OCI-LY3 (cell line): ENCODE measurements around the gene RPS23.

ENCODE experiments used
- H2AFZ ChIP-seq: fragments of 200-600, 300-600 bp; shearing (Covaris generic); 2 replicates; pipeline ENCODE4 v1.6.0; 2014; ENCODE audit warnings: antibody characterized with exemption, low read depth, low read length
- H3K27ac ChIP-seq: fragments of 200-600, 300-600 bp; sonication (generic); 2 replicates; pipeline ENCODE4 v1.5.1; 2014; ENCODE audit warnings: mild to moderate bottlenecking, low read length, moderate library complexity, mixed read lengths
- H3K27me3 ChIP-seq: fragments of 200-600, 300-600 bp; sonication (generic); 2 replicates; pipeline ENCODE4 v1.6.1; 2014; ENCODE audit warnings: low read depth, low read length, mixed read lengths
- H3K36me3 ChIP-seq: fragments of 200-600, 300-600 bp; sonication (generic); replicated peaks from 2 replicates; pipeline ENCODE3; 2014; ENCODE audit warnings: low read depth, low read length, mixed read lengths
- H3K4me1 ChIP-seq: fragments of 300-600, 200-600 bp; sonication (generic); 2 replicates; pipeline ENCODE4 v1.6.1; 2014; ENCODE audit warnings: low read length, mixed read lengths
- H3K4me2 ChIP-seq: fragments of 200-600, 300-600 bp; sonication (generic); 2 replicates; pipeline ENCODE4 v1.6.1; 2014; ENCODE audit warnings: low read length, mixed read lengths
- H3K4me3 ChIP-seq: fragments of 300-600, 200-600 bp; sonication (generic); 2 replicates; pipeline ENCODE4 v1.5.1; 2014; ENCODE audit warnings: antibody characterized with exemption, mild to moderate bottlenecking, low read length, moderate library complexity
- H3K79me2 ChIP-seq: fragments of 300-600, 200-600 bp; shearing (Covaris generic); 2 replicates; pipeline ENCODE4 v1.6.1; 2014; ENCODE audit warnings: mild to moderate bottlenecking, low read length, mixed read lengths
- H3K9ac ChIP-seq: fragments of 300-600, 200-600 bp; shearing (Covaris generic); 2 replicates; pipeline ENCODE4 v1.6.0; 2014; ENCODE audit warnings: mild to moderate bottlenecking, low read length, moderate library complexity
- H3K9me3 ChIP-seq: fragments of 200-600, 300-600 bp; shearing (Covaris generic); 2 replicates; pipeline ENCODE4 v1.6.1; 2014; ENCODE audit warnings: low read length, mixed read lengths; ENCODE audit not compliant: insufficient read depth
- H4K20me1 ChIP-seq: fragments of 200-600, 300-600 bp; sonication (generic); 2 replicates; pipeline ENCODE4 v1.6.1; 2016; ENCODE audit warnings: low read length, mixed read lengths; ENCODE audit not compliant: insufficient read depth
- CTCF ChIP-seq: fragments of 200-600, 300-600 bp; sonication (generic); IDR thresholded peaks from 2 replicates; pipeline ENCODE4 v1.5.1; 2014; ENCODE audit warnings: antibody characterized with exemption, low read length, low read depth
- EZH2phosphoT487 ChIP-seq: fragments of 200-600 bp; shearing (Covaris generic); IDR thresholded peaks from 2 replicates; pipeline ENCODE4 v1.6.1; 2018; ENCODE audit warnings: antibody characterized with exemption, mixed run types, low read depth

The RPS23 gene

GRCh38 chr5:82307451-82307850 lies 29.3 kb upstream of the RPS23 start:
- no peaks in the 10 kb centered on the region for H4K20me1 ChIP-seq
- no peak for TF ChIP-seq CTCF
- no peak for TF ChIP-seq EZH2phosphoT487
- no peak overlapping the region for H3K9ac ChIP-seq
- peaks cover 4% of the 10 kb centered on the region for H3K36me3 ChIP-seq
- H3K4me1 ChIP-seq, result no peaks in the 10 kb centered on the region
- H3K4me2 ChIP-seq, result no peak overlapping the region
- H3K79me2 ChIP-seq, result no peaks in the 10 kb centered on the region
- no peak overlapping the region for H2AFZ ChIP-seq
- H3K27ac ChIP-seq, result no peak overlapping the region
- H3K9me3 ChIP-seq, result no peaks in the 10 kb centered on the region
- no peaks in the 10 kb centered on the region for H3K27me3 ChIP-seq
- no peak overlapping the region for H3K4me3 ChIP-seq

GRCh38 chr5:82306151-82306550 lies 28.0 kb upstream of the RPS23 start:
- no peak for TF ChIP-seq CTCF
- TF ChIP-seq EZH2phosphoT487, result no peak
- Histone ChIP-seq H3K27me3 (no peaks in the 10 kb centered on the region), H3K27ac (no peak overlapping the region), H3K36me3 (peaks cover 4% of the 10 kb centered on the region), H3K9ac (no peak overlapping the region), H3K79me2 (no peaks in the 10 kb centered on the region), H3K4me3 (no peak overlapping the region), H4K20me1 (no peaks in the 10 kb centered on the region), H3K4me2 (no peak overlapping the region), H3K9me3 (no peaks in the 10 kb centered on the region), H3K4me1 (no peaks in the 10 kb centered on the region), H2AFZ (no peak overlapping the region)

GRCh38 chr5:82301190-82301589 lies 23.0 kb upstream of the RPS23 start:
- H3K27me3 ChIP-seq, result no peaks in the 10 kb centered on the region
- no peak overlapping the region for H3K27ac ChIP-seq
- H3K4me1 ChIP-seq, result peaks cover 14% of the 10 kb centered on the region; the same call in 1 of the 2 replicates
- TF ChIP-seq CTCF (no peak), EZH2phosphoT487 (no peak)
- H3K79me2 ChIP-seq, result no peaks in the 10 kb centered on the region
- no peak overlapping the region for H3K9ac ChIP-seq
- no peak overlapping the region for H2AFZ ChIP-seq
- H4K20me1 ChIP-seq, result no peaks in the 10 kb centered on the region
- no peak overlapping the region for H3K4me2 ChIP-seq
- no peak overlapping the region for H3K4me3 ChIP-seq
- H3K36me3 ChIP-seq, result no peaks in the 10 kb centered on the region
- H3K9me3 ChIP-seq, result no peaks in the 10 kb centered on the region

- Histone ChIP-seq H3K9me3 (no peaks in the 10 kb centered on the region), H3K27me3 (no peaks in the 10 kb centered on the region), H3K79me2 (no peaks in the 10 kb centered on the region), H3K4me1 (peaks cover 19% of the 10 kb centered on the region; the same call in 1 of the 2 replicates), H4K20me1 (no peaks in the 10 kb centered on the region), H3K9ac (no peak overlapping the region), H3K27ac (no peak overlapping the region), H3K4me3 (no peak overlapping the region), H2AFZ (no peak overlapping the region), H3K4me2 (no peak overlapping the region; the same call in 1 of the 2 replicates), H3K36me3 (no peaks in the 10 kb centered on the region)
- TF ChIP-seq EZH2phosphoT487, result no peak
- TF ChIP-seq CTCF, result no peak
Measured at GRCh38 chr5:82298668-82299067, 20.5 kb upstream of the RPS23 start.
